Psoas muscle (tissue), 8 donors: ENCODE results near the gene PCSK5. TPM values are rescaled to one million over a fixed set of nuclear protein-coding genes. Genes with fewer than 3 reads are reported as not detected.

Source experiments
- ATAC-seq, 4 donors: fragments of 200-7000 bp; cut with Tn5 transposase; one replicate each; pipeline ENCODE4 v1.9.1; 2020; ENCODE audit warnings: moderate library complexity in 3 of 4, mild to moderate bottlenecking in 2 of 4
- DNase-seq, 2 donors: peaks; one replicate each; pipeline ENCODE4 v3.0.0-alpha.2; 2020
- H3K27ac ChIP-seq: fragments of 200-600 bp; one replicate; pipeline ENCODE4 v1.8.0; 2022
- H3K27me3 ChIP-seq, 3 donors: fragments of 200-600 bp in 1 of 3; one replicate each; pipeline versions ENCODE4 v1.6.1 to v1.8.0; 2013 to 2022; ENCODE audit warnings: low read length in 2 of 3, mild to moderate bottlenecking in 2 of 3, moderate library complexity in 1 of 3; ENCODE audit not compliant: insufficient read depth in 3 of 3
- H3K36me3 ChIP-seq, 2 donors: fragments of 200-600 bp in 1 of 2; one replicate each; pipeline versions ENCODE4 v1.6.1 to v1.8.0; 2013 to 2022; ENCODE audit warnings: low read depth in 1 of 2, mild to moderate bottlenecking in 1 of 2, moderate library complexity in 1 of 2; ENCODE audit not compliant: insufficient read depth in 1 of 2
- H3K4me1 ChIP-seq: fragments of 200-600 bp; one replicate; pipeline ENCODE4 v1.8.0; 2022
- H3K4me3 ChIP-seq: fragments of 200-600 bp; one replicate; pipeline ENCODE4 v1.8.0; 2022; ENCODE audit warnings: mild to moderate bottlenecking
- H3K9me3 ChIP-seq: fragments of 200-600 bp; one replicate; pipeline ENCODE4 v1.8.0; 2022
- WGBS, 3 donors: extraction: QIAGEN DNeasy Blood & Tissue Kit; methylation state at CpG; one replicate each; pipeline versions ENCODE4 v1.1.6 to v1.1.7; 2013; 5-methylcytosine and 5-hydroxymethylcytosine counted together
- intact Hi-C, 2 donors: fragments of 100-400 bp; cut with DNase I; formaldehyde crosslinking; loops; one replicate each; pipeline versions ENCODE4 v1.11.0 to v1.14.2; 2022
- polyA plus RNA-seq, 3 donors: library from polyadenylated mRNA; stranded (reverse); fragments of 200-250 nt; gene quantifications; one replicate each; pipeline ENCODE4 v1.2.3, GENCODE V29; 2013
- total RNA-seq, 4 donors: library from RNA; stranded (reverse); fragmentation: NEBNext Ultra II Directional in 2 of 4; extraction: Animal tissue kit (Norgen Biotek cat#: 25700) in 2 of 4; gene quantifications; one replicate each; pipeline versions ENCODE4 v1.2.1 to v1.2.4, GENCODE V29; 2021 to 2023
- TF ChIP-seq, protein P1 (sequence below): fragments of 200-600 bp; IDR thresholded peaks from one replicate; pipeline ENCODE4 v1.8.0; 2022; ENCODE audit warnings: antibody characterized with exemption
- donor health status: healthy with polysubstance abuse.
- donor health status: DM: no; HTN: no; CAD: no; lungs with moderate emphysema.
- donor health status: Bipolar disorder and iron deficiency.
- donor health status: healthy.
- donor health status: DM: yes; HTN: yes; CAD: no.
- donor health status: DM: no; HTN: no; CAD: no.
- donor health status: DM: no; HTN: no; CAD: no.
- donor health status: DM: yes; HTN: yes; CAD: no.

The PCSK5 gene
- total and polyA plus RNA-seq, 7 donors: 0.75 to 4.4 (median 2.3) TPM

DNA sequence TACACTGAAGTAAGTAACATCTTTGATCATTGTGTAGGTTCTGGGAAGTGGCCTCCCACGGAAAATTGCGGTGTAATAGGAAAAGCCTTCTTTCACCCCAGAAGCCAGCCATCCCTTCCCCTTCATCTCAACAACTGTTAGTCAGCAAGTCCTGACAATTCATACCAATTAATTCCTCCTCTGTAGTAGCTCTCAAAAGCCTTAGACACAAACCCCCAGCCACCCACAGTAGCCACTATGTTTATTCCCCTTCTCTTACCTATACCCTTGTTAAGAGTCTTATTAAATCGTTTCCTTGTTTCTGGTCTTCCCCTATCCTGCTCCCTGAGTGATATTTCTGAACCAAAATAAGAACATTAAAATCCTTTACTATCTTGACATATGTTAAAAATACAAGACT is 143.6 kb downstream of the PCSK5 start:
- ATAC-seq (no peak), DNase-seq (no peak)
- WGBS, 3 donors: 91 to 95% (median 93%) methylated on average over 3 of the region's 3 CpGs
- Histone ChIP-seq H3K27ac (no peak overlapping the region), H3K36me3 (no peaks in the 10 kb centered on the region), H3K4me3 (no peak overlapping the region), H3K27me3 (no peaks in the 10 kb centered on the region), H3K4me1 (no peaks in the 10 kb centered on the region), H3K9me3 (no peaks in the 10 kb centered on the region)
- intact Hi-C loops: no loop called here
- TF ChIP-seq, protein P1, sequence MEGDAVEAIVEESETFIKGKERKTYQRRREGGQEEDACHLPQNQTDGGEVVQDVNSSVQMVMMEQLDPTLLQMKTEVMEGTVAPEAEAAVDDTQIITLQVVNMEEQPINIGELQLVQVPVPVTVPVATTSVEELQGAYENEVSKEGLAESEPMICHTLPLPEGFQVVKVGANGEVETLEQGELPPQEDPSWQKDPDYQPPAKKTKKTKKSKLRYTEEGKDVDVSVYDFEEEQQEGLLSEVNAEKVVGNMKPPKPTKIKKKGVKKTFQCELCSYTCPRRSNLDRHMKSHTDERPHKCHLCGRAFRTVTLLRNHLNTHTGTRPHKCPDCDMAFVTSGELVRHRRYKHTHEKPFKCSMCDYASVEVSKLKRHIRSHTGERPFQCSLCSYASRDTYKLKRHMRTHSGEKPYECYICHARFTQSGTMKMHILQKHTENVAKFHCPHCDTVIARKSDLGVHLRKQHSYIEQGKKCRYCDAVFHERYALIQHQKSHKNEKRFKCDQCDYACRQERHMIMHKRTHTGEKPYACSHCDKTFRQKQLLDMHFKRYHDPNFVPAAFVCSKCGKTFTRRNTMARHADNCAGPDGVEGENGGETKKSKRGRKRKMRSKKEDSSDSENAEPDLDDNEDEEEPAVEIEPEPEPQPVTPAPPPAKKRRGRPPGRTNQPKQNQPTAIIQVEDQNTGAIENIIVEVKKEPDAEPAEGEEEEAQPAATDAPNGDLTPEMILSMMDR: no peak

DNA sequence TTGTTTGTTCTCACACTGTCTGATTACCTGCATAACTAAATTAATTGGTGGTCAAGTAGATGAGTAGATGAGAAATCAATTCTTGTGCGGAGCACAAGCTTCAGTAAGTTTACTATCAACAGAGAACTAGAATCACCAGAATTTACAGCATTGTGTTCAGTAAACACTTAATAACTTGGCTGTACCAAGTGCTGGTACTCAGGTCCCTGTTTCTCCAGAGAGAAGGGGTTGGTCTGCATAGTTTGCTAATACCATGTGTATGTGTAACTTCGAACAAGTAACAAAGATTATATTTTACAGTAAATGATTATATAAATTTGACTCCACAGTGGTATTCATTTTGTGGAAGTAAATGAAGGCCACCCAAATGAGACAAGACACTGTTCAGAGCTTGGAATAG is 146.3 kb downstream of the PCSK5 start:
- intact Hi-C loops: no loop called here
- Histone ChIP-seq H3K36me3 (no peaks in the 10 kb centered on the region), H3K4me1 (no peaks in the 10 kb centered on the region), H3K27me3 (no peaks in the 10 kb centered on the region), H3K27ac (no peak overlapping the region), H3K4me3 (no peak overlapping the region), H3K9me3 (no peaks in the 10 kb centered on the region)
- DNase-seq: no peak
- WGBS, 3 donors: 93 to 97% (median 95%) methylated on average over 2 of the region's 2 CpGs
- TF ChIP-seq, protein P1: no peak
- ATAC-seq: no peak

DNA sequence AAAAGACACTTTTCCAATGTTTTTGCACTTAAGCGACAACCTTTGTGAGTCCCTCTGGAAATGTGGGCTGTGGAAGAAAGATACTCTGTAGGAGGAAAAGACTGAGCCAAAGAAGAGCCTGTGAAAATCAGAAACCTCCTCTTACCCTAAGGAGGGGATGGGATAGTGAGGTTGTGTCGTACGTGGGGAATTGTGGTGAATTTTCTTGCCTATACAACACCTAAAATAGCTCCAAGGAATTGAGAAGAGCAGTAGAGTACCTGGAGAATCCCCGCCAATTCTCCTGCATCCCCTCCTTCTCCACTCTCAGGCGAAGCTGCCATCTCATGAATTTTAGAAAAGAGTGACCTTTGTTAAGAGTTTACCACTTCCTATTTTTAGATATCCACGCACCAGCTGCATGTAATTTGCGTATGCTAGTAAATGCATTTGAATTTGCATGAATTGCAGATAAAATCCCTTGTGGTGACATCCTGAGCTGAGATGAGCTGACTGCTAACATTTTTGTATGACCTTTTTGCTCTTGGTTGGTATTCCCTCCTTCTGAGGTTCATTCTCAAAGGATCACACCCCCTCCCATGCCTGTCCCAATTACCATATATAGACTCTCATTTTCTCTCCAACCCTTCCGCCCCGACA is 147.2 kb downstream of the PCSK5 start:
- H3K4me3 ChIP-seq: no peak overlapping the region
- WGBS, 3 donors: 70 to 94% (median 87%) methylated on average over 9 of the region's 9 CpGs
- no peak for ATAC-seq

DNA sequence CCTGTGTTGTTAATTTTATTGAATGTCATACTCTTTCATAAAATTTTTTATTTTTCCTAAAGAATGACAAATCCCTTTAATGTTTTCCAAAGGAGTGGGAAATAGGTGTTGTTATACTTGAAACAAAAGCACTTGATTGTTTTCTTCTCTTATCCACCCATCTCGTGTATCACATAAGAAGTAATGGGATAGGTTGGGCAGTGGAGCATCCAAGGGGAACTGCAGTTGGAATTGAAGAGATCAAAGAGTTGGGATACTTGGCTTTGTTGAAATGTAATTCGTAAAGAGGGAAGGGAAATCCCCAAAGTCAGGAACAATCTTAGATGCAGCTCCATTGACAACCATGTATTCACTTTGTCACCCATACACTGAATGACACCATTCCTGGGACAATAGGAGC is 148.0 kb downstream of the PCSK5 start:
- ATAC-seq (no peak), DNase-seq (no peak)
- intact Hi-C loops: no loop called here
- 87 to 90% (median 90%) methylated on average over 2 of the region's 2 CpGs for WGBS, 3 donors
- H3K4me1 ChIP-seq: no peaks in the 10 kb centered on the region
- no peak overlapping the region for H3K27ac ChIP-seq
- no peaks in the 10 kb centered on the region for H3K27me3 ChIP-seq
- no peaks in the 10 kb centered on the region for H3K36me3 ChIP-seq
- H3K4me3 ChIP-seq: no peak overlapping the region
- H3K9me3 ChIP-seq: no peaks in the 10 kb centered on the region
- TF ChIP-seq, protein P1: no peak

More for the DNA sequence above, 147.2 kb downstream of the PCSK5 start:
- intact Hi-C loops: no loop called here
- H3K27ac ChIP-seq: no peak overlapping the region
- TF ChIP-seq, protein P1: no peak
- no peaks in the 10 kb centered on the region for H3K9me3 ChIP-seq
- no peaks in the 10 kb centered on the region for H3K4me1 ChIP-seq
- DNase-seq: no peak
- no peaks in the 10 kb centered on the region for H3K36me3 ChIP-seq
- no peaks in the 10 kb centered on the region for H3K27me3 ChIP-seq

DNA sequence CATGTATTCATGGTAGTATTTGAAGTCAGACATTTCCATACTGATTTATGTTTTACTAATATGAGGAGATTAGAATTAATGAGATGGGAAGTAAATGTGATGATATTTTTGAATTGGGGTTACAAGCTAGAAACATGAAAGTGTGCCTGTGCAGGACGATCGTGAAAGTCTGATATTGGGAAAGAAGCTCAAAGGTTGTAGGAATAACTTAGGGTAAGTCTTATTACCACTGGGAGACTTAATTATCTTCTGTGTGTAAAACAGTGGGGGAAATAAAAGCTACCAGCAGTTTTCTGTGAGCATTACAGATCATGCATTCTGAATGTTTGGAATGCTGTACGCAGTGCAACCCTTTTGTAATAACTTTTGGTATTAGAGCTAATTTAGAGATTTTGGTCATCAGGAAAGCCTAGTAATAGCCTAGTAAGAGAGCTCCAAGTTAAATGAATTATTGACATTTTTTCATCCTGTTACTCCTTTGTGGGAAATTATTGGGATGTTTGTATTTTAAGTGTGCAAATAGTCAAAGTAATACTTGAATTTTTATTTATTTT is 153.9 kb downstream of the PCSK5 start:
- no peak overlapping the region for H3K27ac ChIP-seq
- no peak overlapping the region for H3K4me3 ChIP-seq
- no peaks in the 10 kb centered on the region for H3K4me1 ChIP-seq
- intact Hi-C loops: no loop called here
- no peaks in the 10 kb centered on the region for H3K36me3 ChIP-seq
- 47 to 72% (median 72%) methylated on average over 3 of the region's 3 CpGs for WGBS, 3 donors
- DNase-seq: no peak
- no peaks in the 10 kb centered on the region for H3K27me3 ChIP-seq
- TF ChIP-seq, protein P1: no peak
- no peak for ATAC-seq
- H3K9me3 ChIP-seq: no peaks in the 10 kb centered on the region
